GM18507 (cell line): Measurements from ENCODE around the gene DDX52.
"Not testable (repeated sequence)": the region's sequence is repeated elsewhere in the genome, so short reads cannot be mapped to it uniquely, and the experiment has no call there.

Source experiments
- DNase-seq: peaks from one replicate; pipeline ENCODE4 v3.0.0; 2011; ENCODE audit warnings: low read depth; ENCODE audit not compliant: insufficient read length; ENCODE audit errors: extremely low spot score
- FAIRE-seq: peaks from 2 replicates; lab custom pipeline; 2011; peaks lifted over from hg19 to GRCh38; lab: Jason Lieb, UNC

Gene DDX52

GRCh38 chr17:37657202-37657601 lies 14.0 kb upstream of the DDX52 start:
- FAIRE-seq (no peak), DNase-seq (no peak)

GRCh38 chr17:37651849-37652248 lies 8.6 kb upstream of the DDX52 start:
- no peak for FAIRE-seq
- no peak for DNase-seq

GRCh38 chr17:37650419-37651003 lies 7.3 kb upstream of the DDX52 start:
- DNase-seq: no peak
- FAIRE-seq: no peak

GRCh38 chr17:37648555-37648954 lies 5.3 kb upstream of the DDX52 start:
- FAIRE-seq (no peak), DNase-seq (no peak)

GRCh38 chr17:37647856-37648255 lies 4.6 kb upstream of the DDX52 start:
- no peak for FAIRE-seq

GRCh38 chr17:37643869-37644268 lies 623 bp upstream of the DDX52 start:
- no peak for FAIRE-seq
- no peak for DNase-seq

More at GRCh38 chr17:37647856-37648255, 4.6 kb upstream of the DDX52 start:
- DNase-seq: no peak

- no peak for FAIRE-seq
- no peak for DNase-seq
Observed at GRCh38 chr17:37642681-37643080, 565 bp downstream of the DDX52 start.

- no peak for FAIRE-seq
- no peak for DNase-seq
Observed at GRCh38 chr17:37640015-37640414, 3.2 kb downstream of the DDX52 start.

- FAIRE-seq: no peak
Observed at GRCh38 chr17:37637956-37638355, 5.3 kb downstream of the DDX52 start.

GRCh38 chr17:37616430-37616829 lies 26.8 kb downstream of the DDX52 start:
- not testable (repeated sequence) for DNase-seq, FAIRE-seq

More at GRCh38 chr17:37637956-37638355, 5.3 kb downstream of the DDX52 start:
- DNase-seq: no peak

- no peak for DNase-seq
- FAIRE-seq: no peak
Observed at GRCh38 chr17:37614823-37615222, 28.4 kb downstream of the DDX52 start.

GRCh38 chr17:37614391-37614790 lies 28.9 kb downstream of the DDX52 start:
- no peak for FAIRE-seq
- no peak for DNase-seq

- DNase-seq (no peak), FAIRE-seq (no peak)
Observed at GRCh38 chr17:37610971-37611370, 32.3 kb downstream of the DDX52 start.

- FAIRE-seq: not testable (repeated sequence)
Observed at GRCh38 chr17:37610041-37610420, 33.2 kb downstream of the DDX52 start.

GRCh38 chr17:37609170-37610040 lies 33.8 kb downstream of the DDX52 start, which contains the start of gene SYNRG:
Gene SYNRG (minus strand): TSS chr17:37609418. CDS start chr17:37609355, 63 bp downstream.
- FAIRE-seq: no peak
- DNase-seq: peak; percentile 99

More at GRCh38 chr17:37610041-37610420, 33.2 kb downstream of the DDX52 start:
- DNase-seq: not testable (repeated sequence)

GRCh38 chr17:37608351-37609169 lies 34.7 kb downstream of the DDX52 start:
- FAIRE-seq: no peak
- no peak for DNase-seq

GRCh38 chr17:37607637-37608331 lies 35.5 kb downstream of the DDX52 start:
- FAIRE-seq (no peak), DNase-seq (no peak)

GRCh38 chr17:37605813-37606505 lies 37.3 kb downstream of the DDX52 start:
- FAIRE-seq: no peak
- no peak for DNase-seq

- DNase-seq (no peak), FAIRE-seq (no peak)
Observed at GRCh38 chr17:37605081-37605480, 38.2 kb downstream of the DDX52 start.
